ENCODE data around the gene RNF8. TPM values are rescaled to one million over a fixed set of nuclear protein-coding genes. Genes with fewer than 3 reads are reported as not detected.
"Not testable (repeated sequence)": the region's sequence is repeated elsewhere in the genome, so short reads cannot be mapped to it uniquely, and the experiment has no call there.

Gene RNF8
- total RNA-seq, 2 experiments from 2014 or later: 28.3 to 31.1 TPM

DNA sequence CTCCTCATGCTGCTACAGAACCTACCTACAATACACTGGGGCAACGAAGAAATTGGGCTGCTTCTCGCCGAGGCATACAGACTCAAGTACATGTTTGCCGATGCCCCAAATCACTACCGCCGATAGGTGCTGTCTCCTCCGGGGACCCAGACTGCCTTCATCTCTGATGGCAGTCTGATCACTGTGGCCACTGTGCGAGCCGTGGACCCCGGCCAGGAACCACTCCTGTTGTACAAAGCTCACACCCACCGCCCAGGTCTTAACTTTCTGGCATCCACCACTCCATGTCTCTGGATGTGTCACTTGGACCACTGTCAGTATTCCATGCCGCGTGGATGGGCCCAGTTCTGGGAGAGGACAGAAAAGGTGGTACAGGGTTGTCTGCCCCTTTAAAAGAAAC lies 22.7 kb upstream of the RNF8 start:
- no peaks in the 10 kb centered on the region for H3K9me3 Mint-ChIP-seq (ENCODE audit: low read depth)
- H3K36me3 Mint-ChIP-seq: peaks cover 15% of the 10 kb centered on the region
- ATAC-seq (no peak), DNase-seq (no peak)
- H3K27ac Mint-ChIP-seq: no peak overlapping the region
- H3K4me3 Mint-ChIP-seq: no peak overlapping the region
- CTCF ChIA-PET: no interaction called here
- peaks cover 6% of the 10 kb centered on the region for H3K4me1 Mint-ChIP-seq
- no peaks in the 10 kb centered on the region for H3K27me3 Mint-ChIP-seq

DNA sequence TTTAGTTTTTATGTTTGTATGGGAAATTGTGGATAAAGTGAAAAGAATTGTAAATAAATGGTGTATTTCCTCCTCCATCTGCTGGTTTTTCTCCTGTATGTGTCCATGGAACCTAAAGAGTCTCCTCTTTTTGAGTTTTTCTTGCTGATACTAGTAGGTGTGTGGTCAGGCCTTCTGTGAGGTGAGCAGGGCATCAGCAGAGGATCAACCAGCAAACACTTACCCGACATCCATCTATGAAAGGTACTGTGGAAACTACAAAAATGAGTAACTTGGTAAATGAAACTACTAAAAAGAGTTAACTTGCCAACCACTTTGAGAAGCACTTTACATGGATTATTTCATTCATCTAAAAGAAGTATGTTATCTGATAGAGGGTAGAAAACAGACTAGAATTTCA lies 20.9 kb upstream of the RNF8 start:
- ATAC-seq (no peak), DNase-seq (no peak)
- Mint-ChIP-seq H3K27ac (no peak overlapping the region), H3K4me1 (peaks cover 6% of the 10 kb centered on the region), H3K36me3 (peaks cover 13% of the 10 kb centered on the region), H3K4me3 (no peak overlapping the region), H3K9me3 (ENCODE audit: low read depth) (no peaks in the 10 kb centered on the region), H3K27me3 (no peaks in the 10 kb centered on the region)
- CTCF ChIA-PET: no interaction called here

DNA sequence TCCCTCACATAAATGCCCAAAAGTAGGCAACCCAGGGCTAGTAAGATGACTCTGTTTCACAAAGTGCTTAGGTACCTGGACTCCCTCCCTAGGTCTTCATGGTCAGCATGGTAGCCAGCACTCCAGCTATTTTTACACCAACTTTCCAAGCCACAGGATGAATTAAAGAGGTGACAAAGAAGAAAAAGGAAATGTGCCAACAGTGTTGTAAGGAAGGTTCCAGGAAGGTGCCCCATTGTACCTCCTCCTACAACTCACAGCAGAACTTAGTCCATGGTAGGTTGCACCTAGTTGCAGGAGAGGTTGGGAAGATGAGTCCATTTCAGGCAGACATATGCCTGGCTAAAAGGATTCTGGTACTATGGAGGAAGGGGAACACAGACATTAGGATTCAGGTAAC lies 19.7 kb upstream of the RNF8 start:
- H3K27ac Mint-ChIP-seq: no peak overlapping the region

DNA sequence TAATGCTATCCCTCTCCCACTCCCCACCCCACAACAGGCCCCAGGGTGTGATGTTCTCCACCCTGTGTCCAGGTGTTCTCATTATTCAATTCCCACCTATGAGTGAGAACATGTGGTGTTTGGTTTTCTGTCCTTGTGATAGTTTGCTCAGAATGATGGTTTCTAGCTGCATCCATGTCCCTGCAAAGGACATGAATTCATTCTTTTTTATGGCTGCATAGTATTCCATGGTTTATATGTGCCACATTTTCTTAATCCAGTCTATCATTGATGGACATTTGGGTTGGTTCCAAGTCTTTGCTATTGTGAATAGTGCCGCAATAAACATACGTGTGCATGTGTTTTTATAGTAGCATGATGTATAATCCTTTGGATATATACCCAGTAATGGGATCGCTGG lies 15.5 kb upstream of the RNF8 start:
- ATAC-seq; H3K36me3 Mint-ChIP-seq; H3K4me1 Mint-ChIP-seq; DNase-seq; H3K27me3 Mint-ChIP-seq; H3K27ac Mint-ChIP-seq; H3K9me3 Mint-ChIP-seq (ENCODE audit: low read depth); H3K4me3 Mint-ChIP-seq: not testable (repeated sequence)
- CTCF ChIA-PET: interaction anchor here (1.9 kb wide), 1 partner anchor 12 kb away, joined by 6 read pairs; no protein-coding TSS in a partner anchor

More for the DNA sequence above, 19.7 kb upstream of the RNF8 start:
- H3K4me1 Mint-ChIP-seq: peaks cover 6% of the 10 kb centered on the region
- H3K36me3 Mint-ChIP-seq: peaks cover 13% of the 10 kb centered on the region
- no peaks in the 10 kb centered on the region for H3K9me3 Mint-ChIP-seq (ENCODE audit: low read depth)
- DNase-seq (no peak), ATAC-seq (no peak)
- CTCF ChIA-PET: no interaction called here
- H3K4me3 Mint-ChIP-seq: no peak overlapping the region
- no peaks in the 10 kb centered on the region for H3K27me3 Mint-ChIP-seq

DNA sequence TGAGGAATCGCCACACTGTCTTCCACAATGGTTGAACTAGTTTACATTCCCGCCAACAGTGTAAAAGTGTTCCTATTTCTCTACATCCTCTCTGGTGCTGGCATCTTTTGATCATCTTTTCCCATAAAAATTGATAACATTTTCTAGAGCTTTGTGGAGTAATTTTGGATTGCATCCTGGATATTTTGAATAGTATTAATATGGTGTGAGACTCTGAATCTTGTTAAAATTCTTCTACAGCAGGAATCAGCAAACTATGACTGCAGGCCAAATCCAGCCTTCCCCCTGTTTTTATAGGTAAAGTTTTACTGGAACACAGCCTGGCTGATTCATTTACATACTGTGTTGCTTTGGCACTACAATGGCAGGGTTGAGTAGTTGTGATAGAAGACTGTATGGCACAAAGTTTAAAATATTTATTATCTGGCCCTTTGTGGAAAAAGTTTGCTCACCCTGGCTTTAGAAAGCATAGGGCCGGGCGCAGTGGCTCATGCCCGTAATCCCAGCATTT lies 15.0 kb upstream of the RNF8 start:
- peaks cover 2% of the 10 kb centered on the region for H3K36me3 Mint-ChIP-seq
- H3K27me3 Mint-ChIP-seq: peaks cover 13% of the 10 kb centered on the region
- no peaks in the 10 kb centered on the region for H3K4me1 Mint-ChIP-seq
- no peak overlapping the region for H3K27ac Mint-ChIP-seq
- H3K9me3 Mint-ChIP-seq (ENCODE audit: low read depth): no peaks in the 10 kb centered on the region
- no peak overlapping the region for H3K4me3 Mint-ChIP-seq
- CTCF ChIA-PET: interaction anchor here (1.9 kb wide), 1 partner anchor 13 kb away, joined by 6 read pairs; no protein-coding TSS in a partner anchor
- DNase-seq: no peak
- no peak for ATAC-seq

DNA sequence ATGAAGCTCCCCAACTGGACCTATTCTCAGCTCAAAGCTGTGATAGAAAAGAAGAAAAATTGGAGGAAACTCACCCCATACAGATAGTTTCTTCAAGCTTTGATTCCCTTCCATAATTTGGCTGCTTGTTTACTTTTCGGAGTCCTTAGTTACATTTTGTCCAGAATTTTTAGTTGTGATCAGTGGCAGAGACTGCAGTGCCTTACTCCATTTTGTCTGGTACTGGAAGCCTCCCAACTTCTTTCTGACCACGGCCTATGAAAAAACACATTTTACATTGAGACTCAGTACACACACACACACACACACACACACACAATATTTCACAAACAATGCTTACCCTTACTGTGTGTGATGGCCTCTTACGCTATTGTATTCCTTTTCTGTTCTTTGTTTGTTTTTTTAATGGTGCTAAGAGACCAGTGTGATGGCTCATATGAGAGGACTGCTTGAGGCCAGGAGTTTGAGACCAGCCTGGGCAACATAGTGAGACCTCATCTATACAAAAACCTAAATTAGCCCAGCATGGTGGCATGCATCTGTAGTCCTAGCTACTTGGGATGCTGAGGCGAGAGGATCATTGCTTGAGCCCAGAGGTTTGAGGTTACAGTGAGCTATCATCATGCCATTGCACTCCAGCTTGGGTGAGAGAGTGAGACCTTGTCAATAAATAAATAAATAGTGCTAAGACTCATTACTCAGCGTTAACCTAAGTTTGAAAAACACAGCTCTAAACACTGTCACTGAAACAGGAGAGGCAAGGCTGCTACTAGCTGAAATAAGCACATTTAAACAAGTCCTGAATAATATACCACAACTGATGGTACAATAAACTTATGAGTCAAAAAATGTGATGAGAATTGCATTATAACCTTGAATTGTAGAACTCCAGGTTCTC lies 13.8 kb upstream of the RNF8 start:
- CTCF ChIA-PET: interaction anchor here (1.0 to 1.9 kb wide), 2 partner anchors 14 to 18 kb away, joined by 3 to 6 read pairs; no protein-coding TSS in a partner anchor
- ATAC-seq (no peak), DNase-seq (no peak)
- Mint-ChIP-seq H3K27me3 (peaks cover 22% of the 10 kb centered on the region), H3K9me3 (ENCODE audit: low read depth) (no peaks in the 10 kb centered on the region), H3K4me3 (no peak overlapping the region), H3K36me3 (no peaks in the 10 kb centered on the region), H3K27ac (no peak overlapping the region), H3K4me1 (no peaks in the 10 kb centered on the region)

DNA sequence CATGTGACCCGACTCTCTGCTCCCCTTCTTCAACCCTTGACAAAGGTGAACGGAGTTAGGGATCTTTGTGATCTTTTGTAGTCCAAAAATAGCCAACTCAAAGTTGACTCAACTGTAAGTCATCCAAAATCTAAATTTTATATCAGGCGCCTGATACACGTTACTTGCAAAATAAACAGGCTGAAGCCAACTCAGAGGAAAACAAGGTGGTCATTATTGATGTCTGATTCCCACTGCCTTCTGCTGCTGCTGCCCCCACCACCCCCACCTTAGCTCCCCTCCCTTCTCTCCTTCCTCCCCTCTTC lies 13.2 kb upstream of the RNF8 start:
- Mint-ChIP-seq H3K4me3 (no peak overlapping the region), H3K9me3 (ENCODE audit: low read depth) (no peaks in the 10 kb centered on the region), H3K27ac (no peak overlapping the region), H3K4me1 (no peaks in the 10 kb centered on the region), H3K36me3 (no peaks in the 10 kb centered on the region), H3K27me3 (peaks cover 22% of the 10 kb centered on the region)
- CTCF ChIA-PET: no interaction called here
- ATAC-seq: no peak
- no peak for DNase-seq

DNA sequence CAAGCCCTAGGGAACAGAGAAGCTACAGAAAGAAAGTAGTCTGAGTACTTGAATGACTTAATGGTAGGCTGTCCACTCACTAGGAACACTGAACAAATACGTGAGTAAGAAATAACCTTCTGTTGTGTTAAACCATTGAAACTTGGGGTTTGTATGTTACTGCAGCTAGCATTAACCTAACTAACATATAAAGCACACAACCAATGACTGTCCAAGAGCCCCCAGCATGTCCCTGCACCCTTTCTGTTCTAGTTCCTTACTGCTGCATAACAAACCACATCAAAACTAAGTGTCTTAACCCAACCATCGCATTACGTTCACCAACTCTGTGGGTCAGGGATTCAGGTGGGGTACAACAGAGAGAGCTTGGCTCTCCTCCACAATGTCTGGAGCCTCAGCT lies 10.5 kb upstream of the RNF8 start:
- Mint-ChIP-seq H3K36me3 (no peaks in the 10 kb centered on the region), H3K4me3 (no peak overlapping the region), H3K4me1 (no peaks in the 10 kb centered on the region), H3K27me3 (peaks cover 35% of the 10 kb centered on the region), H3K27ac (no peak overlapping the region), H3K9me3 (ENCODE audit: low read depth) (no peaks in the 10 kb centered on the region)
- ATAC-seq (no peak), DNase-seq (no peak)
- CTCF ChIA-PET: interaction anchor here (0.6 to 2.5 kb wide), 3 partner anchors 11 to 169 kb away, joined by 3 to 7 read pairs (median 3); partner anchors contain the start of gene RNF8

DNA sequence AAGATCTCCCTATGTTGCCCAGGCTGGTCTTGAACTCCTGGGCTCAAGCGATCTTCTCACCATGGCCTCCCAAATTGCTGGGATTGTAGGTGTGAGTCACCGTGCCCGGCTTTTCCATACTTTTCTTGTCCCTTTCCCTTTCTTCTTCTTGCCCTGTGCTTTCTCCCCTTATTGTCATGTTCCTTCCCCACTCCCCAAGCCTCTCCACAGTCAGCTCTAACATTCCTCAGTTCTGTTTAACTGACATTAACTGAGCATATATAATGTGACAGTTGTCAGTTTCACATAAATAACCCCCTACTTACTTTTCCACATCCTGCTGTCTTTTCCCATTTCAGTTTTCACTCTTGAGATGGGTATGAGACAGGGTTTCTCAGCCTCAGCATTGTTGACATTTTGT lies 9.5 kb upstream of the RNF8 start:
- no peaks in the 10 kb centered on the region for H3K9me3 Mint-ChIP-seq (ENCODE audit: low read depth)
- ATAC-seq (no peak), DNase-seq (no peak)
- CTCF ChIA-PET: interaction anchor here (1.0 kb wide), 1 partner anchor 10 kb away, joined by 3 read pairs; the partner anchor contains the start of gene RNF8
- H3K4me1 Mint-ChIP-seq: no peaks in the 10 kb centered on the region
- no peak overlapping the region for H3K27ac Mint-ChIP-seq
- peaks cover 35% of the 10 kb centered on the region for H3K27me3 Mint-ChIP-seq
- no peak overlapping the region for H3K4me3 Mint-ChIP-seq
- no peaks in the 10 kb centered on the region for H3K36me3 Mint-ChIP-seq

DNA sequence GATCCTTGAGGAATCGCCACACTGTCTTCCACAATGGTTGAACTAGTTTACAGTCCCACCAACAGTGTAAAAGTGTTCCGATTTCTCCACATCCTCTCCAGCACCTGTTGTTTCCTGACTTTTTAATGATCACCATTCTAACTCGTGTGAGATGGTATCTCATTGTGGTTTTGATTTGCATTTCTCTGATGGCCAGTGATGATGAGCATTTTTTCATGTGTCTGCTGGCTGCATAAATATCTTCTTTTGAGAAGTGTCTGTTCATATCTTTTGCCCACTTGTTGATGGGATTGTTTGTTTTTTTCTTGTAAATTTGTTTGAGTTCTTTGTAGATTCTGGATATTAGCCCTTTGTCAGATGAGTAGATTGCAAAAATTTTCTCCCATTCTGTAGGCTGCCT lies 8.0 kb upstream of the RNF8 start:
- H3K27ac Mint-ChIP-seq; H3K36me3 Mint-ChIP-seq; H3K9me3 Mint-ChIP-seq (ENCODE audit: low read depth); CTCF ChIA-PET; DNase-seq; ATAC-seq; H3K4me1 Mint-ChIP-seq; H3K4me3 Mint-ChIP-seq: not testable (repeated sequence)
- peaks cover 35% of the 10 kb centered on the region for H3K27me3 Mint-ChIP-seq

DNA sequence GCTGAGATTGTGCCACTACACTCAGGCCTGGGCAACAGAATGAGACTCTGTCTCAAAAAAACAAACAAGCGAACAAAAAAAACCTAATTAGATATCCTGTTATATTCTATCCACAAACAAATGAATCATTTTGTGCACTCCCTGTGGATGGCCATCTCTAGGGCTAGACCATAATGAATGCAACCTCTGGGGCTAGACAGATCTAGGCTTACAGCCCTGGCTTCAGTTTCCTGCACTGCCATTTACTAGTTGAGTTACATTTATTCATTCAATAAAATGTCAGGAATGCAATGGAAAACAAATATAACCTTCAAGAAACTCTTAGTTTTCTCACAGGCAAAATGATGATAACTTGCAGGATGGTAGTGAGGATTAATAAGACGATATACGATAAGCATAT lies 6.6 kb upstream of the RNF8 start:
- ATAC-seq (no peak), DNase-seq (no peak)
- no peaks in the 10 kb centered on the region for H3K4me1 Mint-ChIP-seq
- no peaks in the 10 kb centered on the region for H3K36me3 Mint-ChIP-seq
- H3K9me3 Mint-ChIP-seq (ENCODE audit: low read depth): no peaks in the 10 kb centered on the region
- no peak overlapping the region for H3K4me3 Mint-ChIP-seq
- no peak overlapping the region for H3K27ac Mint-ChIP-seq
- H3K27me3 Mint-ChIP-seq: peaks cover 35% of the 10 kb centered on the region
- CTCF ChIA-PET: no interaction called here

DNA sequence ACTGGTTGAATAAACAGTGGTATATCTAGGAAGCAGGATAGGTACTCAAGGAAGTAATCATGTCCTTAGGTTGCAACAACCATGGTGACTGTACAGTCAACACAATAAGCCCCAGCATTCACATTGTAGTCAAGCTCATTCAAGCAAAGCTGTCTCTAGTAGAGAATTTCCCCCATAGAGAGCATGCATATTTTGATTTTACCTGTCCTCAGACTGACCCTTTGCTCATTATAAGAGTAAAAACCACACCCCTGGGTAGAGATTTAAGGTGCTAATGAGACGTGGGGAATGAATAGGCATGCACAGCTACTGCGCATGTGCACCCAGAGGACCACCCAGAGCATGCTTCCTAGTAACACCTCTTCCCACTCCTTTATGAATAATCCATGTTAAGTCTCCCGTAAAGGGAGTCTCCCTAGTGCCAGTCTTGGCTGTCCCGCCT lies 6.1 kb upstream of the RNF8 start:
- ATAC-seq (no peak), DNase-seq (no peak)
- H3K27ac Mint-ChIP-seq: no peak overlapping the region
- CTCF ChIA-PET: no interaction called here
- H3K4me1 Mint-ChIP-seq: peaks cover 2% of the 10 kb centered on the region
- no peaks in the 10 kb centered on the region for H3K9me3 Mint-ChIP-seq (ENCODE audit: low read depth)
- peaks cover 33% of the 10 kb centered on the region for H3K27me3 Mint-ChIP-seq
- no peak overlapping the region for H3K4me3 Mint-ChIP-seq
- no peaks in the 10 kb centered on the region for H3K36me3 Mint-ChIP-seq

DNA sequence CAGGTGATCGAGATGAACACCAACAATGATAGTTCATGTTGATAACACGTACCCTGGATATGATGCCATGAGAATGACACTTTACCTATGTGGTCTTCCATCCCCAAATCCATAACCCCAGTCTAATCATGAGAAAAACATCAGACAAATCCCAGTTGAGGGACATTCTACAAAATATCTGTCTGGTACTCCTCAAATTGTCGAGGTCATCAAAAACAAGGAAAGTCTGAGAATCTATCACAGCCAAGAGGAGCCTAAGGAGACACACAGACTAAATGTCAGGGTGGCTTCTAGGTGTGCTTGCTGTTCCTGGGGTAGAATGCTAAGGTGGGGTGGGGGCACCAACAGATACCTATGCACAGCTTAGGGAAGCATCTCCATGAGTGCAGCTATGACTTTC lies 2.8 kb upstream of the RNF8 start:
- CTCF ChIA-PET: no interaction called here
- ATAC-seq (no peak), DNase-seq (no peak)
- Mint-ChIP-seq H3K4me3 (no peak overlapping the region), H3K27ac (no peak overlapping the region), H3K36me3 (peaks cover 7% of the 10 kb centered on the region), H3K27me3 (peaks cover 14% of the 10 kb centered on the region), H3K9me3 (ENCODE audit: low read depth) (no peaks in the 10 kb centered on the region), H3K4me1 (peaks cover 19% of the 10 kb centered on the region)

DNA sequence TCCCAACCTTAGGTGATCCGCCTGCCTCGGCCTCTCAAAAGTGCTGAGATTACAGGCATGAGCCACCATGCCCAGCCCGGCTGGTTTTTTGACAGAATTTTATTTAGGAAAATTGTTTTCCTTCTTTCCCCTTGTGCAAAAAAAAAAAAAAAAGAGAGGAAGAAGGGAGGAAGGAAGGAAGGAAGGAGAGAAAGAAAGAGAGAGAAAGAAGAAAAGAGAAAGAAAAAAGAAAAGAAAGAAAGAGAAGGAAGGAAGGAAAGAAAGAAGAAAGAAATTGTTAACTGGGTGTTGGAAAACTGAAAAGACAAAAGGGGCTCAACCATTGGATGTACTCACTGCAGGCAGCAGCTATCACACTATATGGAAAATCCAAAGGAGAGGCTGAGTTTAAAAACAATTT lies 1.4 kb upstream of the RNF8 start:
- H3K27ac Mint-ChIP-seq: no peak overlapping the region
- H3K4me1 Mint-ChIP-seq: peaks cover 21% of the 10 kb centered on the region
- H3K9me3 Mint-ChIP-seq (ENCODE audit: low read depth): no peaks in the 10 kb centered on the region
- no peak for ATAC-seq
- no peak overlapping the region for H3K4me3 Mint-ChIP-seq
- H3K27me3 Mint-ChIP-seq: peaks cover 8% of the 10 kb centered on the region
- peaks cover 7% of the 10 kb centered on the region for H3K36me3 Mint-ChIP-seq
- CTCF ChIA-PET: no interaction called here
- DNase-seq: no peak
